Activated CD4-positive, CD25-positive, alpha-beta regulatory T cell treated with anti-CD3 and anti-CD28 coated beads, Interleukin-2, amount 50 U/mL, for 24 hours (primary cell): ENCODE measurements around the gene USP8.
A peak's percentile ranks its signal among the peaks of the same experiment; 100 is the strongest.
"Not testable (repeated sequence)": the region's sequence is repeated elsewhere in the genome, so short reads cannot be mapped to it uniquely, and the experiment has no call there.

Source experiments
- ATAC-seq, 2 donors: fragments of 150-1000 bp; cut with Tn5 transposase; one replicate each; pipeline ENCODE4 v1.10.0; 2021; ENCODE audit warnings: mild to moderate bottlenecking in 1 of 2, moderate library complexity in 1 of 2

The USP8 gene

GRCh38 chr15:50452927-50453326, 28.7 kb downstream of the USP8 start:
- no peak for ATAC-seq

GRCh38 chr15:50458348-50459112, 34.3 kb downstream of the USP8 start:
- ATAC-seq = no peak

DNA sequence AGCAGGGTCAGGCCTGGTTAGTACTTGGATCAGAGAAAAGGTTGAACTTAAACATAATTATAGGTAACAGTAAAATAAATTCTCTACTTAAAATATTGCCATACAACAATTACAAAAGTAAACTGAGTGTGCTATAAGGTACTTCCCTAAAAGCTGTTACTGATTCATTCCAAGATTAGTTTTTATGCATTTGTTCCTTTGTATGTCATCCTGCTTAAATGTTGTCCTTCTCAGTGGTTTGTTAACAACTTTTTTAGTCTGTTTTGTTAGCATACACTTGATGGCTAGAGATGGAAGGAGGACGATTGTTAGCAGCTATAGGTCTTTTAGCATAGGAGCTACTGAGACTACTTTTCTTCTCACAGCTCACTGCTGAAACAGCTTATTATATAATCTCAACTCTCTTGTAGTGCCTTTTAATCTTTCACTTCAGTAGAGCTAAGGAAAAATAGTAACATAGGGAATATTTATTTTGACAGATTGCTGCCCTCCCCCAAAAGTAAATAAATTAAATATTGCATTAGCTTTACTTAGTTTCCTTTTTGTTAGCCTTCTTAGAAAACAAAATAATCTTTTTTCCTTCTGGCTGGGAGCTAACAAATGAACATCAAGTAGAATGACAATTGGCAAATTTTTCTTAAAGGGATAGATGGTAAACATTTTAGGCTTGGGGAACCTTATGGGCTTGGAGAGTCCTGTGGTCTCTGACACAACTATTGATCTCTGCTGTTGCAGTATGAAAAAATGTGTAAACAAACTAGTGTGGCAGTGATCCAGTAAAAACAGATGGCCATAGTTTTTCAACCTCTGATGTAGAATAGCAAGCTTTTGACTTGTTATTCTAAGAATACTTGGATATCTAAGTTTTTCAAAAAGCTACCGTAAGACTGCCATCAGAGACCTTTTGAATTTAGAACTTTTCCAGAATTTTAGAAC, 39.5 kb downstream of the USP8 start:
- ATAC-seq = no peak

- ATAC-seq = no peak
These were observed 46.9 kb downstream of the USP8 start for GRCh38 chr15:50471072-50471471.

GRCh38 chr15:50476143-50476542, 51.9 kb downstream of the USP8 start:
- ATAC-seq = no peak

DNA sequence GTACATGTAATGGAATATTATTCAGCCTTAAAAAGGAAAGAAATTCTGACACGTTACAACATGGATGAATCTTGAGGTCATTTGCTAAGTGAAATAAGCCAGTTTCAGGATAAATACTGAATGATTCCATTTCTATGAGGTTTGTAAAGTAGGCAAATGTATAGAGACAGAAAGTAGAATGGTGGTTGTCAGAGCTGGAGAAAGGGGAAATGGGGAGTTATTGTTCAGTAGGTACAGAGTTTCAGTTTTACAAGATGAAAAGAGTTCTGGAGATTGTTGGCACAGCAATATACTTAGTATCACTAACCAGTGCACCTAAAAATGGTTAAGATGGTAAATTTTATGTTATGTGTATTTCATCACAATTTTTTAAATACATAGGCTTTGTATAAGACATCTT, 60.6 kb downstream of the USP8 start:
- peak in 1 of 2 donors; percentile 43 for ATAC-seq

DNA sequence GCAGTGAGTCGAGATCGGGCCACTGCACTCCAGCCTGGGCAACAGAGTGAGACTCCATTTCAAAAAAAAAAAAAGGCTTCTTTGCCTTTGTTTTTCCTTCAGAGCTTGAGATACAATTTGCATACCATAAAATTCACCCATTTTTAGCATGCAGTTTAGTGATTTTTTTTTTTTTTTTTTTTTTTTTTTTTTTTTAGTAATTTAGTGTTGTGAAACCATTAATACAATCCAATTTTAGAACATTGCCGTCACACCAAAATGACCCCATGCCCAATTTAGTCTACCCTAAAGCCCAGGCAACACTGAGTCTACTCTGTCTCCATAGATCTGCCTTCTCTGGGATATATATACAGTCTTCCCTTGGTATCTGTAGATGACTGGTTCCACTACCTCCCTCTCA, 61.2 kb downstream of the USP8 start:
- ATAC-seq = no peak

- ATAC-seq = peak in 1 of 2 donors; percentile 36
These were observed 63.1 kb downstream of the USP8 start for GRCh38 chr15:50487287-50487686.

DNA sequence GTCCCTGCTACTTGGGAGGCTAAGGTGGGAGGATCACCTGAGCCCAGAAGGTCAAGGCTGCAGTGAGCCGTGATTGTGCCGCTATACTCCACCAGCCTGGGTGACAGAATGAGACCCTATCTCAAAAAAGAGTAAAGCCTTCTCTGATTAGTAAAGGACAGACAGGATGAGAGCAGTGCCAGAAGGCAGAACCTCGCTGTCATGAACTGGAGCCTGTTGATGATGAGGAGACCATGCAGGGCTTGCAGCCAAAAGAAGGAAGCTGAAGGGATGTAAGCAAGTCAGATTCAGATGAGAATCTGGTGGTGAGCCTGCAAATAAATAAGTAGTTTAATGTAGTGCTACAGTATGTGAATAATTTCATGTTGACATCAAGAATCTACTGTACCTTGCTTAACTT, 69.4 kb downstream of the USP8 start:
- ATAC-seq = no peak

DNA sequence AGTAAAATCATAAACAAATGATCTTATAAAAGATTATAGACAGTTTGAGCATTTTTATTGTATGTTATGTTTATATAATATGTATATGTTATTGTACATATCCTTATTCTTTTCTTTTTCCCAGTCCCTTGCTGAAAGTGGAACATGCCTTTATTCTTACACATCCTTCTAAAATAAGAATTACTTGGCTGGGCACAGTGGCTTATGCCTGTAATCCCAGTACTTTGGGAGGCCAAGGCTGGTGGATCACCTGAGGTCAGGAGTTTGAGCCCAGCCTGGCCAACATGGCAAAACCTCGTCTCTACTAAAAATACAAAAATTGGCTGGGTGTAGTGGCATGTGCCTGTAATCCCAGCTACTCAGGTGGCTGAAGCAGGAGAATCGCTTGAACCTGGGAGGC, 70.3 kb downstream of the USP8 start:
- not testable (repeated sequence) for ATAC-seq

DNA sequence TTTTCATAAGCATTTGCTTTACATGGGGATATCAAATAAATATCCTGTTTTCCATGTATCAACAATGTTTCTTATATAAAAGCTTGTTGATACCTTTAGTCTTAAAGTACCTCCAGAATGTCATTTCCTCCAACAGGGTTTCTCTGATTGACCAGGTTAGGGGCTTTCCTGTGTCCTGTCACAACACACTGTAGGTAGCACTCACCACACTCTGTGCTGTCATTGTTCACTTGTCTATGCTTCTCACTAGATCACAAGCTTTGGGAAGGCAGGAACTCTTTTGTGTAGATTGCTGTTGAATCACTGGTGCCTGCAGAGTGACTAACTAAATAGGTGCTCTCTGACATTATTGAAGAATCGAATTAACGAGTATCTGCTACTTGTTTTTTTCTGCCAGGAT, 72.5 kb downstream of the USP8 start:
- no peak for ATAC-seq

DNA sequence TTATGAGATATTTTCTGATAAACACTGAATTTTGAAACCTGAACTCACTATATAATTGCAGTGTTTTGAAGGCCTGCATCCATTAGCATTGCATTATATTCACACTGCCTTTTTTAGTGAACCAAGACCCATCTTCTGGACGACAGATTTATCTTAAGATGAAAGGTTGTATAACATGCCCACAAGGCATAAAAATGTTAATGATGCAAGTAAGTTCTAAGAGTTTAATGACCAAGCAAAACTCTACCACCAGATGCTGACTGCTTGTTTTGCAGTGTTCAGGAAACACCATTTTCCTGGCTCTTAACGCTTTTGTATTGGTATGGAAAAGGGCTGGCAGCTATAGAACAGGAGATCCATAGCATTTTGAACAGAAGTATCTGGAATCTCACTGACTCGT, 76.1 kb downstream of the USP8 start:
- ATAC-seq = no peak

DNA sequence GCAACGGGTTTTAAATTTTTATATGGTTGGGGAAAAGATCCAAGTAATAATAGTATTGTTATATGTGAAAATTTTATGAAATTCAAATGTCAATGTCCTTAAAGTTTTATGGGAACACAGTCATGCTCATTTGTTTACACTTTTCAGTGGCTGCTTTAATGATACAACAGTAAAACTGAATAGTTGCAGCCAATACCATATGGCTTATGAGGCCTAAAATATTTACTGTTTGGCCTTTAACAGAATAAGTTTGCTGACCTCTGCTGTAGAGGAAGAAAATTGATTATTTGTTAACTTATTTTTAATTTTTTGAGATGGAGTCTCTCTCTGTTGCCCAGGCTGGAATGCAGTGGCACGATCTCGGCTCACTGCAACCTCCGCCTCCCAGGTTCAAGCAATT, 77.6 kb downstream of the USP8 start:
- ATAC-seq = no peak

DNA sequence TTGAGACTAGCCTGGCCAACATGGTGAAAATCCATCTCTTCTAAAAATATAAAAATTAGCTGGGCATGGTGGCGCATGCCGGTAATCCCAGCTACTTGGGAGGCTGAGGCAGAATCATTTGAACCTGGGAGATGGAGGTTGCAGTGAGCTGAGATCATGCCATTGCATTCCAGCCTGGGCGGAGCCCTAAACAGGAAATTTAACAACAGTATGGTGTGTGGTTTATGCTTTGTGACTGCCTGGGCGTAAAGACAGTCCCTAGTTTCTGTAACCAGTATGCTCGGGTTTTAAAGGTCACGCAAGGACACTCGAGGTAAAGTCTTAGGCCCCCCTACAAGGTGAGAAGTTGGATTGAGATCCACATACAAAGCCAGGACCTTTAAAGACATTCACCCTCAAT, 78.9 kb downstream of the USP8 start:
- no peak for ATAC-seq

GRCh38 chr15:50505656-50506055, 81.5 kb downstream of the USP8 start:
- not testable (repeated sequence) for ATAC-seq

DNA sequence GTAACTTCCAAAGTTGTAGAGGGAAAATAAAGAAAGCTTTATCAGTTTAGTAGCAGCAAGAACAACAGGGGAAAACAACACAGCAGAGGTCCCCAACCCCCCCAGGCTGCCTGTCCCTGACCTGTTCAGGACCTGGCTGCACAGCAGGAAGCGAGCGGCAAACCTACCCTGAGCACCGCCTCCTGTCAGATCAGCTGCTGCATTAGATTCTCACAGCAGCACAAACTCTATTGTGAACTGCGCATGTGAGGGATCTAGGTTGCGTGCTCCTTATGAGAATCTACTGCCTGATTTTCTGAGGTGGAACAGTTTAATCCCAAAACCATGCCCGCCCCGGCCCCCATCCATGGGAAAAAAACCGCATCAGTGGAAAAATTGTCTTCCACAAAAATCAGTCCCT, 81.9 kb downstream of the USP8 start:
- ATAC-seq = no peak

- no peak for ATAC-seq
These were observed 88.8 kb downstream of the USP8 start for GRCh38 chr15:50513001-50513400.

DNA sequence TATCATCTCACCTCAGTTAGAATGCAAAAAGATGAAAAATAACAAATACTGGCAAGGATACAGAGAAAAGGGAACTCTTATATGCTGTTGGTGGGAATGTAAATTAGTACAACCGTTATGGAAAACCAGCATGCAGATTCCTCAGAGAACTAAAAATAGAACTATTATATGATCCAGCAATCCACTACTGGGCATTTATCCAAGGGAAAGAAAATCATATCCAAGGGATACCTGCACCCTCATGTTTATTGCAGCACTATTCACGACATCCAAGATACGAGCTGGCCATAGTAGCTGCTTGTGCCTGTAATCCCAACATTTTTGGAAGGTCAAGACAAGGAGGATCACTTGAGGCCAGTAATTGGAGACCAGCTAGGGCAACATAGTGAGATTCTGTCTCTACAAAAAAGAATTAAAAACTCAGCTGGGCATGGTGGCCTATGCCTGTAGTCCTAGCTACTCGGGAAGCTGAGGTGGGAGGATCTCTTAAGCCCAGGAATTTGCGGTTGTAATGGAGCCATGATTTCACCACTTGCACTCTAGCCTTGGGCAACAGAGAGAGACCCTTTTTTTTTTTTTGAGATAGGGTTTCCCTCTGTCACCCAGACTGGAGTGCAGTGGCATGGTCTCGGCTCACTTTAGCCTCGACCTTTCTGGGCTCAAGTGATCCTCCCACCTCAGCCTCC, 95.7 kb downstream of the USP8 start:
- no peak for ATAC-seq

GRCh38 chr15:50523851-50524251, 99.6 kb downstream of the USP8 start:
- no peak for ATAC-seq

GRCh38 chr15:50531163-50531562, 107.0 kb downstream of the USP8 start:
- ATAC-seq = no peak

GRCh38 chr15:50531766-50532165, 107.6 kb downstream of the USP8 start:
- ATAC-seq = no peak

DNA sequence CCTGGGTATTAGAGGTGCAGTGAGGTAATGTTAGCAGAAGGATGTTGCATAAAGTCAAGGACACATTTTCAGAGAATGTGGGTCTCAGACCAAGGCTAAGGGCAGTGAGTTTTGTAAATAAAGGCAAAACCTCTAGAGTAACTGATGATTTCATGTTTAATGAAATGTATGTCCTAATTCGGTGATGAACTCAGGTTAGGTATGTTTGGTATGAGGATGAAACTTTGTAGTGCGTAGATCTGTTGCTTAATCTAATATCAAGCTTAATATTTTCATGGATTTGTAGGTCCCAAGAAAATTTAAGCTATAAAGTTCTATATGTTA, 118.6 kb downstream of the USP8 start:
- ATAC-seq = no peak

DNA sequence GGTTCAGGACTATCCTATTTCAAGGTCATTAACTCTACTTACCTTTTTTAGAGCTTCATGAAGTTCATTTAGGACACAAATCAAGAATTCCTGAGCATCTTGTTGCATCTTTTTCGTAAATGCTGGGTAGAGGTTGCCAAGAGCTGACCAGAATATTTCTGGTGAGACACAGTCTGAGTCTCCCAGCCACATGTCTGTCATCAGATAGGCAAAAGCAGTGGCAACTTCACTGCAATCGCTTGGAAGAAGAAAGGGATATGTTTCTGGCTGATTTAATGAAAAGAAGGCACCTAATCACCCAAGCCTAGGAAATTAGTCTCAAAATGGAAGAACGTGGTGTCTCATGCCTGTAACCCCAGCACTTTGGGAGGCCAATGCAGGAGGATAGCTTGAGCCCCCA, 119.4 kb downstream of the USP8 start:
- ATAC-seq = no peak

DNA sequence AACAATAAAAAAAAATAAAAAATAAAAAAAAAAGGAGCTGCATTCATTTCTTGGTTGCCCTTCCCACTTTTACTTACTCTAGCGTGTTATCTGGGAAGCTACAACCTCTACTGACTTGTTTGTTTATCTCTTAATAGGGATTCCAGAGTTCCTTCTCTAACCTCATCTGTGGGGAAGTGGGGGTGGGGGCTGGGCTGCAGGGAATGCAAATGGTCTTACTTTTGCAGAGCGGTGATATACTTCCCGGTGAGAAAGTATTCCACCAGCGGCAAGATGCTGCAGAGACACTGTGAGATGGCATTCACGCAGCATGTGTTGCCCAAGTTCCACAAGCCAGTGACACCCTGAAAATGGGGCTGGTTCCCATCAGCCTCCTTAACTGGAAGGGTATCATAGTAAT, 120.2 kb downstream of the USP8 start:
- ATAC-seq = no peak
